GM19452 (cell line): ENCODE measurements around the gene SLMAP.

Experiments used
- ATAC-seq: cut with Tn5 transposase; IDR thresholded peaks from one replicate; pipeline ENCODE4 v1.9.1; 2021; ENCODE audit not compliant: unreplicated experiment

SLMAP gene, protein sequence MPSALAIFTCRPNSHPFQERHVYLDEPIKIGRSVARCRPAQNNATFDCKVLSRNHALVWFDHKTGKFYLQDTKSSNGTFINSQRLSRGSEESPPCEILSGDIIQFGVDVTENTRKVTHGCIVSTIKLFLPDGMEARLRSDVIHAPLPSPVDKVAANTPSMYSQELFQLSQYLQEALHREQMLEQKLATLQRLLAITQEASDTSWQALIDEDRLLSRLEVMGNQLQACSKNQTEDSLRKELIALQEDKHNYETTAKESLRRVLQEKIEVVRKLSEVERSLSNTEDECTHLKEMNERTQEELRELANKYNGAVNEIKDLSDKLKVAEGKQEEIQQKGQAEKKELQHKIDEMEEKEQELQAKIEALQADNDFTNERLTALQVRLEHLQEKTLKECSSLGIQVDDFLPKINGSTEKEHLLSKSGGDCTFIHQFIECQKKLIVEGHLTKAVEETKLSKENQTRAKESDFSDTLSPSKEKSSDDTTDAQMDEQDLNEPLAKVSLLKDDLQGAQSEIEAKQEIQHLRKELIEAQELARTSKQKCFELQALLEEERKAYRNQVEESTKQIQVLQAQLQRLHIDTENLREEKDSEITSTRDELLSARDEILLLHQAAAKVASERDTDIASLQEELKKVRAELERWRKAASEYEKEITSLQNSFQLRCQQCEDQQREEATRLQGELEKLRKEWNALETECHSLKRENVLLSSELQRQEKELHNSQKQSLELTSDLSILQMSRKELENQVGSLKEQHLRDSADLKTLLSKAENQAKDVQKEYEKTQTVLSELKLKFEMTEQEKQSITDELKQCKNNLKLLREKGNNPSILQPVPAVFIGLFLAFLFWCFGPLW

GRCh38 chr3:57755741-57756527 lies at the start of gene SLMAP:
Gene SLMAP (plus strand): TSS chr3:57756309. CDS start chr3:57757652, 1,343 bp downstream.
- ATAC-seq: peak; percentile 88

DNA sequence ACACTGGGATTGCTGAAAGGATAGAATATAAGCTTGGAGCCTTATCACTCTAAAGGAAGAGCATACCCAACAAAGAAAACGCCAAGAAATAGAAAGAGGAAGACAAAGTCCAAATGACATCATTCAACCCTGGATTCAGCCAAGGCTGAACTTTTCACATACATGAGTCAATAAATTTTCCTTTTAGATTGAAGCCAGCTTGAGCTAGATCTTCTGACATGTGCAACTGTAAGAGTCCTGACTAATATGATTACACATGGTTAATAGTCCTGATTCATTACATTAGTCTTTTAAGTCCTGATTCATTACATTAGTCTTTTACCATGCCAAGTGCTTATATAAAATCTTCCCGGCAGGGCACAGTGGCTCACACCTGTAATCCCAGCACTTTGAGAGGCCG lies 49.6 kb upstream of the SLMAP start:
- ATAC-seq: no peak

- no peak for ATAC-seq
Observed at GRCh38 chr3:57709031-57709430, 47.1 kb upstream of the SLMAP start.

- no peak for ATAC-seq
Observed at GRCh38 chr3:57709559-57709958, 46.5 kb upstream of the SLMAP start.

GRCh38 chr3:57715686-57716085 lies 40.4 kb upstream of the SLMAP start:
- no peak for ATAC-seq

DNA sequence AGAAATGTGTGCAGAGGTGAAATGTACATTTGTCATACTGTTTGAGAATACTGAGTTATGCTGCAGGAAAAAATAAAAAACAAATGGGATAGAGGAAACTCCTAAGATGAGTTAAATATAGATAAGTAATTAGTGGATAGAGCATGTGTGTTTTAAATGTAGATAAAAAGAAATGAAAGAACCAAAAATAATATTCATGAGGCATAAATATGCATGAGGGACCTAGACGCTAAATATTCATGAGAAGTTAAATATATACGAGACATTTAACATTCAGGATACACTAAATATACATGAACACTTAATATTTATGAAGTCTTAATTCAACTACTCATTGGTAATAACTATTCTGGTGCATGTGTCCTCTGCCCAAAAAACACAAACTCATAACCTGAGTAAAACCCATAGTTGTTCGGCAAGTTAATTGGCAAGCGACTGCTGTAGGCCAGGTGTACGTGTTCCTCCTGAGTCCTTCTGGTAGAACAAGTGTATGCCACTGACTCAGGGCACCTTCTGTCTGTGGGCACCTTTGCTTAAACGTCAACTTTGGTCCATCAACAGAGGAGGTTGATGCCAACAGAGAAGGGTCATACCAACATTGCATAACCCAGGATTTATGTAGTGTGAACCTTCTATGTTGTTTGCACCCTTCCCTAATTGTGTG lies 38.8 kb upstream of the SLMAP start:
- ATAC-seq: no peak

DNA sequence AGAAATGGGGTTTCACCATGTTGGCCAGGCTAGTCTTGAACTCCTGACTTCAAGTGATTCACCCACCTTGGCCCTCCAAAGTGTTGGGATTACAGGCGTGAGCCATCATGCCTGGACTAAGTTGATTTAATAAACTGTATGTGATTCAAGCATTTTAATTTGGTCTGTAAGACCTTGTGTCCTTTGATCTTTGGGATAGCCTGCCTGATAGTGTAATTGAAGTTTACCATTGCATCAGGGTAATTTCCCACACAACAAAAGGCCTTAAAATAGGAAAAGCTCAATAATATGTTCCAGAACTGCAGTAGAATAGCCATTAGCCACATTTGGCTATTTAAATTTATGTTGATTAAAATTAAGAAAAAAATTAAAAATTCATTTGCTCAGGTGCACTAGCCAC lies 38.0 kb upstream of the SLMAP start:
- ATAC-seq: no peak

DNA sequence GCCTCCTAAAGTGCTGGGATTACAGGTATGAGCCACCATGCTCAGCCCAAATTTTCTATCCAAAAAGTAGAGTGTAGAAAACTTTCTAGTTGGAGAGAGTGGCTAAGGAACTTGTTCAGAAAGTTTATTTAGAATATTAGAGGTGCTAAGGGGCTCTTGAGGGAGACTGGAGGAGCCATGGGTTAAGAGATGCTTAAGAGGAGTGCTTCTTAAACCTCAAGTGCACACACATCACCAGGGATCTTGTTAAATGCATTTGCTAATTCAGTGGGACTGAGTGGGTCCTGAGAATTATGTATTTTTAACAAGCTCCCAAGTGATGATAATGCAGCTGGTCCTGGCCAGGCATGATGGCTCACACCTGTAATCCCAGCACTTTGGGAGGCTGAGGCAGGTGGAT lies 29.7 kb upstream of the SLMAP start:
- no peak for ATAC-seq

GRCh38 chr3:57727106-57727505 lies 29.0 kb upstream of the SLMAP start:
- no peak for ATAC-seq

GRCh38 chr3:57729334-57730045 lies 26.6 kb upstream of the SLMAP start:
- ATAC-seq: no peak

- ATAC-seq: no peak
Observed at GRCh38 chr3:57730682-57731081, 25.4 kb upstream of the SLMAP start.

- no peak for ATAC-seq
Observed at GRCh38 chr3:57731311-57731710, 24.8 kb upstream of the SLMAP start.

DNA sequence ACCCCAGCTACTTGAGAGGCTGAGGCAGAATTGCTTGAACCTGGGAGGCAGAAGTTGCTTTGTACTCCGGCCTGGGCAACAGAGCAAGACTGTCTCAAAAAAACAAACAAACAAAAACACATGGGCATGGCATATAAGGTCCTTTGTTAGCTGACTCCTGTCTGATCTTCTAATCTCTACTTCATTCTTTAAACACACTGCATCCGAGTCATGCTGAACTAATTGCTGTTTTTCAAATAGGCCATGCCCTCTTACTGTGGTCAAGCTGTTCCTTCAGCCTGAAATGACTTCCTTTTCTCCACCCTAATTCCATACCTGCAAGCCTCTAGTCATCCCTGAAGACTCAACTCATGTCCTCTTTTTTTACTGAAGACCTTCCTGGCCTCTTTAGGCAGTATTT lies 22.3 kb upstream of the SLMAP start:
- ATAC-seq: no peak

GRCh38 chr3:57735405-57735804 lies 20.7 kb upstream of the SLMAP start:
- no peak for ATAC-seq

GRCh38 chr3:57737840-57738239 lies 18.3 kb upstream of the SLMAP start:
- no peak for ATAC-seq

- no peak for ATAC-seq
Observed at GRCh38 chr3:57738391-57738790, 17.7 kb upstream of the SLMAP start.

- ATAC-seq: no peak
Observed at GRCh38 chr3:57740027-57740426, 16.1 kb upstream of the SLMAP start.

DNA sequence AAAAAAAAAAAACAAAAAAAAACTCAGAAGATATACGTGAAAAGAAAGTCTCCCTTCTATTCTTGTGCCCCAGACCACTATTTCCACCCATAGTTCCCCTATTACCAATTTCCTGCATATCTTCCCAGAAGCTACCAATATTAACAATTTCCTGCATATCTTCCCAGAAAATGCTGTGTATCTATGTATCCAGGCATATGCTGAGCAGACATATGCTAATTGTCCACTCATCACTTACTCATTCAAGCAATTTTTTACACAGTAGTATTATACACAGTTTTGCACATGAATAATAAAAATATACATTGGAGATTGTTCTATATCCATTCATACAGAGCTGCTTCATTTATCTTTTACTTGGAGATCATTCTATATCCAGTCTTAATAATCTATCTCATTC lies 12.6 kb upstream of the SLMAP start:
- no peak for ATAC-seq

- ATAC-seq: no peak
Observed at GRCh38 chr3:57745101-57745500, 11.0 kb upstream of the SLMAP start.
